Effector memory CD4-positive, alpha-beta T cell (primary cell): ENCODE measurements around the gene VSTM4.

Source experiments
- DNase-seq, 3 donors: peaks; one replicate each; pipeline ENCODE4 v3.0.0-alpha.2; 2020
- H3K27ac ChIP-seq: 2 replicates; pipeline ENCODE4 v1.7.0; 2013; ENCODE audit warnings: mild to moderate bottlenecking, low read length, moderate library complexity; ENCODE audit not compliant: insufficient read depth, poor library complexity, severe bottlenecking
- H3K27me3 ChIP-seq: replicated peaks from 2 replicates; pipeline ENCODE4 v1.7.0; 2013; ENCODE audit warnings: mild to moderate bottlenecking, low read length; ENCODE audit not compliant: insufficient read depth, control insufficient read depth, poor library complexity, severe bottlenecking
- H3K36me3 ChIP-seq: 2 replicates; pipeline ENCODE4 v1.7.0; 2013; ENCODE audit warnings: mild to moderate bottlenecking, low read length, moderate library complexity; ENCODE audit not compliant: control insufficient read depth, insufficient read depth
- H3K4me1 ChIP-seq: 2 replicates; pipeline ENCODE4 v1.7.0; 2013; ENCODE audit warnings: low read length, mild to moderate bottlenecking; ENCODE audit not compliant: control insufficient read depth, insufficient read depth, poor library complexity, severe bottlenecking
- H3K4me3 ChIP-seq: 2 replicates; pipeline ENCODE4 v1.7.0; 2013; ENCODE audit warnings: low read length, low read depth, mild to moderate bottlenecking; ENCODE audit not compliant: insufficient read depth, poor library complexity, severe bottlenecking
- H3K9me3 ChIP-seq: 2 replicates; pipeline ENCODE4 v1.7.0; 2013; ENCODE audit warnings: mild to moderate bottlenecking, low read length, moderate library complexity; ENCODE audit not compliant: control insufficient read depth

VSTM4 gene

GRCh38 chr10:49015700-49016099, 99.6 kb downstream of the VSTM4 start:
- Histone ChIP-seq H3K36me3 (no peaks in the 10 kb centered on the region), H3K27ac (no peak overlapping the region), H3K4me1 (no peaks in the 10 kb centered on the region), H3K4me3 (no peak overlapping the region), H3K9me3 (no peaks in the 10 kb centered on the region), H3K27me3 (peaks cover 5% of the 10 kb centered on the region)
- DNase-seq: no peak

- no peaks in the 10 kb centered on the region for H3K9me3 ChIP-seq
- no peak overlapping the region for H3K27ac ChIP-seq
- no peak overlapping the region for H3K4me3 ChIP-seq
- H3K4me1 ChIP-seq: no peaks in the 10 kb centered on the region
- no peak for DNase-seq
- H3K27me3 ChIP-seq: peaks cover 5% of the 10 kb centered on the region
- no peaks in the 10 kb centered on the region for H3K36me3 ChIP-seq
Observed at GRCh38 chr10:49012603-49013002, 102.7 kb downstream of the VSTM4 start.

GRCh38 chr10:49011756-49012155, 103.6 kb downstream of the VSTM4 start:
- Histone ChIP-seq H3K4me1 (no peaks in the 10 kb centered on the region), H3K27me3 (peaks cover 5% of the 10 kb centered on the region), H3K9me3 (no peaks in the 10 kb centered on the region), H3K4me3 (no peak overlapping the region), H3K36me3 (no peaks in the 10 kb centered on the region), H3K27ac (no peak overlapping the region)
- DNase-seq: no peak

- no peak overlapping the region for H3K27ac ChIP-seq
- no peak overlapping the region for H3K4me3 ChIP-seq
- H3K36me3 ChIP-seq: no peaks in the 10 kb centered on the region
- no peaks in the 10 kb centered on the region for H3K9me3 ChIP-seq
- H3K27me3 ChIP-seq: peaks cover 3% of the 10 kb centered on the region
- no peak for DNase-seq
- no peaks in the 10 kb centered on the region for H3K4me1 ChIP-seq
Observed at GRCh38 chr10:49010865-49011264, 104.5 kb downstream of the VSTM4 start.

GRCh38 chr10:49010295-49010694, 105.0 kb downstream of the VSTM4 start:
- no peaks in the 10 kb centered on the region for H3K27me3 ChIP-seq
- H3K4me3 ChIP-seq: no peak overlapping the region

GRCh38 chr10:49009199-49009979, 105.9 kb downstream of the VSTM4 start:
- no peaks in the 10 kb centered on the region for H3K4me1 ChIP-seq
- no peak for DNase-seq
- H3K27ac ChIP-seq: no peak overlapping the region
- H3K4me3 ChIP-seq: no peak overlapping the region
- H3K9me3 ChIP-seq: no peaks in the 10 kb centered on the region
- H3K36me3 ChIP-seq: no peaks in the 10 kb centered on the region
- no peaks in the 10 kb centered on the region for H3K27me3 ChIP-seq

More at GRCh38 chr10:49010295-49010694, 105.0 kb downstream of the VSTM4 start:
- Histone ChIP-seq H3K4me1 (no peaks in the 10 kb centered on the region), H3K9me3 (no peaks in the 10 kb centered on the region), H3K36me3 (no peaks in the 10 kb centered on the region), H3K27ac (no peak overlapping the region)
- DNase-seq: no peak

GRCh38 chr10:49008505-49009198, 106.7 kb downstream of the VSTM4 start:
- no peaks in the 10 kb centered on the region for H3K4me1 ChIP-seq
- no peaks in the 10 kb centered on the region for H3K9me3 ChIP-seq
- H3K27me3 ChIP-seq: no peaks in the 10 kb centered on the region
- H3K36me3 ChIP-seq: no peaks in the 10 kb centered on the region
- no peak overlapping the region for H3K4me3 ChIP-seq
- DNase-seq: no peak
- H3K27ac ChIP-seq: no peak overlapping the region

GRCh38 chr10:49008091-49008490, 107.2 kb downstream of the VSTM4 start:
- no peaks in the 10 kb centered on the region for H3K4me1 ChIP-seq
- DNase-seq: no peak
- no peaks in the 10 kb centered on the region for H3K9me3 ChIP-seq
- no peaks in the 10 kb centered on the region for H3K27me3 ChIP-seq
- H3K36me3 ChIP-seq: no peaks in the 10 kb centered on the region
- H3K27ac ChIP-seq: no peak overlapping the region
- H3K4me3 ChIP-seq: no peak overlapping the region

- Histone ChIP-seq H3K27me3 (no peaks in the 10 kb centered on the region), H3K4me1 (no peaks in the 10 kb centered on the region), H3K9me3 (no peaks in the 10 kb centered on the region), H3K27ac (no peak overlapping the region), H3K4me3 (no peak overlapping the region), H3K36me3 (no peaks in the 10 kb centered on the region)
- no peak for DNase-seq
Observed at GRCh38 chr10:49007129-49007528, 108.2 kb downstream of the VSTM4 start.

- Histone ChIP-seq H3K27me3 (no peaks in the 10 kb centered on the region), H3K4me1 (no peaks in the 10 kb centered on the region), H3K4me3 (no peak overlapping the region), H3K27ac (no peak overlapping the region), H3K36me3 (no peaks in the 10 kb centered on the region), H3K9me3 (no peaks in the 10 kb centered on the region)
- DNase-seq: no peak
Observed at GRCh38 chr10:49005270-49005669, 110.1 kb downstream of the VSTM4 start.
